ENCODE measurements around the gene PEX26. TPM values are rescaled to one million over a fixed set of nuclear protein-coding genes. Genes with fewer than 3 reads are reported as not detected.

PEX26 gene
- total RNA-seq = 11.3 and 19.9 TPM in 2 replicates

DNA sequence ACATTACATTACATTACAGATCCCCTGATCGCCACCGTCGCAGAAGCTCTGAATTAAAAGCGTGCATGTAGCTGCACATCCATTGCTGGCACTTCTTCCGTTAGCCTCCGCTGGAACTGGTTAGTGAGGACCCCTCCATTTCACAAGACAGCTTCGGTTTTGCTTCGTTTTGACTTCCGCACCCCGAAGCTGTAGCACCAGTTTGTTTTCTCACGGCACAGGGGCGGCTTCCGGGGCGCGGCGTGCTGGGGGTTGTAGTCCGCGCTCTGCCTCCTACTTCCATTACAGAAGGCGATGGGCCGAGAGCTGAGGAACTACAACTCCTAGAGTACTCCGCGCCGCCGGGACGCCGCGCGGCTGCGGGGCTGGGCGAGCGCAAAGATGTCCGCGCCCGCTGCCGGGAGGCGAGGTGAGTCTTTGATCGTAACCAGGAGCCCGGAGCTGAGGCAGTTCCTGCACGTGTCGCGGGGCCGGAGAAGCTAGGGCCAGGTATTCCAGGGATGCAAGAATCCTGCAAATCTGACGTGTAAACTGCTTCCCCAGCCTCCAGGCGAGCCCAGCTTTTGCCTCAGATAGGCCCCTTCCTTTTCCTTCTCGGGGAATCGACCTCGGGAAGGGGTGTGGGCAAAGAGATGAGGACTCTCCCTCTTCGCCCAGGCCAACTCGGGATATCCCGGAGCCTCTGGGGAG lies at the start of gene PEX26:
Gene PEX26 (plus strand): TSS at position 352 of the 690 bp plus-strand sequence. CDS start 387 bp downstream, outside the sequence.

DNA sequence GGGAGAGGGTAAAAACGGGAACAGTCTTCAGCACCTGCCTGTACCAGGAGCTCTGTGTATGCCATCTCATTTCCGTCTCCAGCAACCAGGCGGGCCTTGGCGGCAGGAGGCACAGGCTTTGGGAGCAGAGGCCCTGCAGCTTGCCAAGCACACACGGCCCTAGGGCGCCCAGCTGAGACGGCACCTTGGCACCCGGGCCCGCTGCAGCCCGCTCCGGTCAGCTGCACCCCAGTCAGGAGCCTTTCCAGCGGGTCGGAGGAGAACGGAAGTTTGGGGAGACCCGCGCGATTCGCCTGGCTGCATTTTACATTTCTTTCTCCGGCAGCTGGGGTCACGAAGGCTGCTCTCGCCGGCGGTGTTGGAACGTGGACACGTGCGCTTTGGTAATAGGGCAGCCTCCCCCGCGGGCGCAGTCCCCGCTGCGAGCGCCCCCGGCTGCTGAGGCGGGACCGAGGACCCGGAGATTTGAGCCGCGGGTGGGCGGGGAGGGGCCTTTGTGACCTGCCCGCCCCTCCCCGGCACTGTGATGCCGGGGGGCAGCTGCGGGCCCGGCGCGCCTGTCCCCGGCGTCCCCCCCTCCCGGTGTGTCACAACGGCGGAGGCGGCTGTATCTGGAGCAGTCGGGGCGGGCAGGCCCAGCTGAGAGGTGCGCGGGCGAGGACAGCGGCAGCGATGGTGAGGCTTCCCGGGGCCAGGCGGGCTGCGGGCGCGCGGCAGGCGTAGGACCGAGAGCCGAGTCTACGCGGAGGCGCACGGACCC lies 32.6 kb downstream of the PEX26 start, which contains the start of gene TUBA8:
Gene TUBA8 (plus strand): TSS at position 616 of the 760 bp plus-strand sequence. CDS start 57 bp downstream, at position 673.

Other genes with a start within 250 kb of the PEX26 start
- 13.3 and 60.0 TPM in 2 replicates for gene MICAL3, start 53.4 kb upstream of the PEX26 start, total RNA-seq
- gene TUBA8, start 32.8 kb downstream of the PEX26 start, total RNA-seq = 0.32 and 1.0 TPM in 2 replicates
- gene USP18, start 72.2 kb downstream of the PEX26 start, total RNA-seq = 9.6 and 14.6 TPM in 2 replicates

All from bladder microvascular endothelial cell (primary cell).